ENCODE results near the gene SYN1. TPM values are rescaled to one million over a fixed set of nuclear protein-coding genes. Genes with fewer than 3 reads are reported as not detected.
"Not testable (repeated sequence)": the region's sequence is repeated elsewhere in the genome, so short reads cannot be mapped to it uniquely, and the experiment has no call there.

SYN1 gene
- not detected in 2 replicates for total RNA-seq (2014; rRNA removed; shearing (Covaris generic))

DNA sequence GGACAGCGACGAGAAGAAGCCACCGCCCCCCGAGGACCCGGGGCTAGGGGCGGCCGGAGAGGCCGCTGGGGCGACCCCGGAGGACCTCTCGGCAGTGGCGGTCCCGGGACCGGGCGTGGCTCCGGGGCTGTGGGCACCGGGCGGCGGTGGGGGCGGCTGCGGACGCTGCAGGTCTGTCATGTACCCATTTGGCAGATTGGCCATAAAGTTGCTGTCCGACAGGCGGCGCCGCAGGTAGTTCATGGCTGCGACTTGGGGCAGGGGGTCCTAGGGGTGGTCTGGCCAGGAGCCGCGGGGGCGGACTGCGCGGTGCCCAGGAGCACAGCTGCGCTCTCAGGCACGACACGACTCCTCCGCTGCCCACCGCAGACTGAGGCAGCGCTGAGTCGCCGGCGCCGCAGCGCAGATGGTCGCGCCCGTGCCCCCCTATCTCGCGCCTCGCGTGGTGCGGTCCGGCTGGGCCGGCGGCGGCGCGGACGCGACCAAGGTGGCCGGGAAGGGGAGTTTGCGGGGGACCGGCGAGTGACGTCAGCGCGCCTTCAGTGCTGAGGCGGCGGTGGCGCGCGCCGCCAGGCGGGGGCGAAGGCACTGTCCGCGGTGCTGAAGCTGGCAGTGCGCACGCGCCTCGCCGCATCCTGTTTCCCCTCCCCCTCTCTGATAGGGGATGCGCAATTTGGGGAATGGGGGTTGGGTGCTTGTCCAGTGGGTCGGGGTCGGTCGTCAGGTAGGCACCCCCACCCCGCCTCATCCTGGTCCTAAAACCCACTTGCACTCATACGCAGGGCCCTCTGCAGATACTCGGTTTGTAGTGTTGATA is at the start of gene SYN1:
Gene SYN1, minus strand, starts transcription at position 372 of the 817 bp plus-strand sequence. Its CDS starts 129 bp downstream, at position 243.
- DNase-seq (ENCODE audit: low spot score): peak; percentile 57

DNA sequence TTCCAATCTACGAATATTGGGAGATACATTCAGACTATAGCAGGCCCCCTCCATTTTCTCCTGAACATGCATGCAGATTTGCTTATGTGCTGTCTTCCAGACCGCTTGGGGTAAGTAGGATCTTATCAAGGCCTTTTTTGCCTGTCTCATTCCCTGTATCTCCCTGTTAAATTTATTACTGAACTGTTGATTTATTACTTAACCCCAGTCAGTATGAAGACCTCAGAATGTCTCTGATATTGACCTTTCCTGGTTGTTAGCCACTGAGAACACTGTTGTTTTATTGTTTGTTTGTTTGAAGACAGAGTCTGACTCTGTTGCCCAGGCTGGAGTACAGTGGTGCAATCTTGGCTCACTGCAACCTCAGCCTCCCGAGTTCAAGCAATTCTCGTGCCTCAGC is 46.1 kb upstream of the SYN1 start:
- not testable (repeated sequence) for DNase-seq (ENCODE audit: low spot score)

DNA sequence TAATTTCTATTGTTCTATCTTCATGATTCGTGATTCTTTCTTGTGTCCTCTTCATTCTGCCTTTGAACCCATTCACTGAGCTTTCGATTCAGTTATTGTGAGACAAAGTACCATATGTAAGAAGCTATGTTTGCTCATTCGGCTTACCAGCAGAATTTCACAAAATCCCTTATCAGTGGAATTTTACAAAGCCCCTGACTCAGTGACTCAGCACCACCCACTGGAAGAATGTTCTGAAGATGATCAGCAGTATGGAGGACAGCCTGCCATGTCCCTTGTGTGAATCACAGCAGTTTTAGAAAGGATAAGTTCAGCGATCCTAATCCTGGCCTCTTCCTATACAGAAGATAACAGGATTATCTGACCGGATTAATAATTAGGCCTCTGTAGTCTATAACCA is 45.1 kb upstream of the SYN1 start:
- DNase-seq (ENCODE audit: low spot score): no peak

DNA sequence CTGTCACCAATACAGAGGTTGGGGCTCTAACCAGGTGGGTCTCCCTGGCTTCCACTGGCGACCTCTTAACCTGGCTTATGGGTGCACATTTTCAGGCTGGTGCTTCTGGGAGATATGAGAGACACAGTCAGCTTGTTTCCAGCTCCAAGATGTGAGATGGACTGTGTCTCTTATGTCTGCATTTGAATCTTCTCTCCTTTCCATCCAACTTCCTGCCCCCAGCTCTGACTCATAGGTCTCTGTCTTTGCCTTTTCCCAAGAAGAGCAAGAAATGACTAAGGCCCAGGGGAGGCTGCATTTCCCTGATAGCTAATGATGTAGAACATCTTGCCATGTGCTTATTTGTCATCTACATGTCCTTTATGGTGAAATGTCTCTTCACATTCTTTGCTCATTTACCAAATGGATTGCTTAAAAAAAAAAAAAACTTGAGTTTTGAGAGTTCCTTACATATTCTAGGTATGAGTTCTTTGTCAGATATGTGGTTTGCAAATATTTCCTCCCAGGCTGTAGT is 42.5 kb upstream of the SYN1 start:
- DNase-seq (ENCODE audit: low spot score): no peak

DNA sequence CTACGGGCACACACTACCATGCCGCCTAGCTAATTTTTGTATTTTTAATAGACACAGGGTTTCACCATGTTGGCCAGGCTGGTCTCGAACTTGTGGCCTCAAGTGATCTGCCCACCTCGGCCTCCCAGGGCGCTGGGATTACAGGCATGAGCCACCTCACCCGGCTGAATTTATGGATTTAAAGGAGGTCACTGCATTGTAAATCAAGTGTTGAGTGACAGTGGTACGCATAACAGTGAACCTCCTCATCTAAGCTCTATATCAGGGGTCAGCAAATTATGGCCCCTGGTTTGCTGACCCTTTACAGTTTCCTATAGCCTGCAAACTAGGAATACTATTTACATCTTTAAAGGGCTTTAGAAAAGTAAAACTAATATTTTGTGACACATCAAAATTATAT is 41.9 kb upstream of the SYN1 start:
- DNase-seq (ENCODE audit: low spot score): no peak

DNA sequence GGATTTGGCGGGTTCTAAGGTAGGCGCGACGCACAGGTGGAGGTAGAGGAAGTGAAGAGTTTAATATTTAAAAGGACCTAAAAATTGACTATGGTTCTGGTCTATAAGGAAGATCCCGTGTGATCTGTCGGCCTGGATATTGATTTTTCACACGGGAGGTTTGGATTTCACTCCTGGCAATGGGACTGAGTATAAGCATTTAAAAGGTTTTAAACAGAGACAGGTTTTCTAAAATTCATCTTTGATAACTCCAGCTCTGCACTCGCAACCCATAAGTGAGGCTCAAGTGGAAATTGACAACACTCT is 39.7 kb upstream of the SYN1 start:
- DNase-seq (ENCODE audit: low spot score): no peak

DNA sequence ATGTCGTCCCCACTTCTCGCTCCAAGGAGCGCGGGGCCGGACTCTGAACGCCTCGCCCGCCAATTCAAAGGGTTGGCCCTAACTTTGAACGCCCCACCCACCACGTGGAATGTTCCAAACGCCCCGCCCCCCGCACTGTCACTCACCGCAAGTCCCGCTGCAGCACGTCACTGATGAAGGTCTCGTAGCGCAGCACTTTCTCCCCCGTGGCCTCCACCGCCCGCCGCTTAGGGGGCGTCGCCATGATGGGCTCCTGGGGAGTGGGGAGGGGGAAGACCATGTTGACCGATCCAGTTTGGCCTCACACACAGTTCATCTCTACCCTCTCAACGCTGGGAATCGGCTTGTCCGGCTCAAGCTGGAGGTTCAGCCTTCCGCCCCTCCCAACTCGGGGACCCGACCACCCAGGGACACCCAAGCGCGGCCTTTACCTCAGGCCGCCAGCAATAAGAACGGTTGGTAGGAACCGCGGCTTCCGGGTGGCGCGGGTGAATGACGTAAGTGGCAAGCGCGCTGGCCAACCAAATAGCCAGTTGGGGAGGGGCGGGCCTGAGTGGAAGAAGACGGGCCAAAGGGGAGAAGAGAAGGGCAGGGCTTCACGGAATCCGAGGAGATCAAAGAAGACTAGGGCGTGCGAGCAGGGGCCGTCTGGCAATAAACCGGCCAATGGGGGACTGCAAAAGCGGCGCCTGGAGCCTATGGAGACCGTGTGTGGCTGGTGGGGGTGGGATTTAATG is 39.2 kb upstream of the SYN1 start, which contains the start of gene UXT:
Gene UXT, minus strand, starts transcription at position 497 of the 737 bp plus-strand sequence. Its CDS starts 253 bp downstream, at position 244.
- DNase-seq (ENCODE audit: low spot score): peak; percentile 95

DNA sequence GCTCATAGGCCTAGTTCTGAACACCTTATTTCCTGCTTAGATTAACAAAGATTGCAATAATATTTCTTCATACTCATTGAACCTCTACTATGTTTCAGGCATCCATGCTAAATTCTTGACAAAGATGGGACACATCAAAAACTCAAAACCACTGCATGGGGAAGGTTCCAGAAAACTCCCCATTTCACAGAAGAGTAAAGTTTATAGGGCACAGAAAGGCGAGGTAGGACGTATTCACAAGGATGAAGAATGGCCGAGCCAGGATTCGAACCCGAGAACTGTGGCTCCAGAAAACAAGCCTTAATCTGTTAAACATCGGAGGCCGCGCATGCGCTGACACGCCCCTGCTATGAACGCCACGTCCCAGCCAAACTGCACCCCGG is 38.6 kb upstream of the SYN1 start:
- no peak for DNase-seq (ENCODE audit: low spot score)

DNA sequence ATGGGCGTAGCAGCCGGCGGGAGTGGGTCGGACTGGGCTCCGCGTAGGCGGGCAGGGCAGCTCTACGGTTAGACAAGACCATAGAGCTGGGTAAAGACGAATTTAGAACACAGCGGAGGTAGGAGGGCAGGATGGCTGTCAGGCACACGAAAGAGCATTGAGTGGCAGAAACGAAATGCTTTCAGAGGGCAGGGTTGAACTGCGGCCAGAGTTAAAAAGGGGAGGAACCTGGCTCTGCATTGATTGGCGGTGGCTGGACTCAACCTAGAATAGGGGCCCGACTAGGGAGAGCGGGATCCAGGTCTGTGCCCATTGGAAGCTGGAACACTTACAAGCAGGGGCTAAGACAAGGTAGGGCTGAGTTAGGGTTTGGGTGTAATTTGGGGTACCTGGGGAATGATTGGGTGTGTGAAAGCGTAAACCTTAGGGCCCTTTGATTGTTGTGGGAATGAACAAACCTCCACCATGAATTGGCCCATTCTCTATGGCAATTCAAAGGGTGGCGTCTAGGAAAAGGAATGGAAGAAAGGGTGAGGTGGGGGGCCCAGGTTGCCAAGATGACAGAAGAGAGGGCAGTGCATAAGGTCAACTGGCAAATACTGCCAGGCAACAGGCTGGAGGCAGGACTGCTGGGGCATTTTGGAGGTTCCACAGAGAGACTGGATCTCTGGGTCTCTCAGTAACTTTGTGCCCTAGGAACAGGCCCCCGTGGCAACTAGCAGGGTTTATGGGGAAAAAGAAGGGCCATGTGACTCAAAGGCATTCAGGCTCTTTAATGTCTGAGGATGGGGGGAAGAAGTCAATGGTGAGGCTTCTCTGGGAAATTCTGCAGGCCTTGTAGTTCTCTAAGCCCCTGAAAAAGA is 31.6 kb upstream of the SYN1 start:
- DNase-seq (ENCODE audit: low spot score): no peak

DNA sequence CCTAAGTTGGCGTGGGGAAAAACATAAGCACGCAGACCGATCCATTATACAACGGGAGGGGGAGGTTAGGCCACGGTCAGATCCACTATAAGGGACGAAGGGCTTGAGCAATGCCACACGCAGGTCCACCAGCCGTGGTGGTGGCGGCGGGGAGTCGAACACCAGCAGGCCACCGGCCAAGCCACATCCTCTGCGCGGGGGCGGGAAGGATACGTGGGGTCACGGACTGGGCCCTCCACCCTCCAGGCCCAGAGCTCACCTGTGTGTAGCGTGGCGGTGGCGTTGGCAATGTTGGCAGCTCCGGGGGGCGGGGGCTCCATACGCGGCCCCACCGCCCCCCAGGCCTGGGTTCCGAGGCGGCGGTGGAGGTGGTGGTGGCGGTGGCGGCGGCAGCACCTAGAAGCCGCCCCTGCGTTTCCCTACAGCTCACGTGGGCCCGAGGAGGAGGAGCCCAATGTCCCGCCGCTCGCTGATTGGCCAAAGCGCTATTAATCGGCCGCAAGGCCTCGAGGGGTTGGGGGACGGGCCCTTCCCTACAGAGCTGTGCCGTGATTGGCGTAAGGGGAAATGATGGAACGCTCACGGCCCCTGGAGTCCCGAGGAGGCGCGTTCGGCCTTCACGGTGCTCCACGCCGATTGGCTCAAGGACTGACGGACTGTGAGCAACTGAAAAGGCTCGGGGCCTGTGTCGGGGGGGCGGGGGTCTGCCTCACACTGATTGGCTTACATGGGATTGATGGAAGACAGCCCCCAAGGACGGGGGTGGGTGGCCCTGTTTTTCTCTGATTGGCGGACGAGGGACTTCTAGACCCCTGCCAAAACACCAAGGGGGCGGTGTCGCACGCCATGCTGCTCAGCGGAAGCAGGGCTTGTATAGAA is 30.7 kb upstream of the SYN1 start, which contains the start of gene ELK1:
Gene ELK1, minus strand, starts transcription at position 400 of the 879 bp plus-strand sequence. CDS start 9,122 bp downstream, outside the sequence.
- DNase-seq (ENCODE audit: low spot score): peak; percentile 98

DNA sequence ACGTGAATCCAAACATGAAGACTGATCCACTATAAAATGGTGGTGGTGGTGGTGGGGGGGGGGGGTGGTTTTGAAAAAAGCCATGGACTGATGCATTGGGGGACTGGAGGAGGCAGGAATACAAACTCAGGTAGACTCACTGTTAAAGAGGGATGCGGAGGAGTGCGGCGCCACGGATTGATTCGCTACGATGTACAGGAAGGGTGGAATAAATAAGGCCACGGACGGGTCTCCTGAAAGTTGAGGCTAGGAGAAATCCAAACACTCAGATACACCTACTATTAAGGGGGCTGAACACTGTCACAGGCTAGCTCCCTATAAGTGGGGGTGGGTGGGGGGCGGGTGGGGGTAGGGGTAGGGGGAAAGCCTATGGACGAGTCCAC is 30.1 kb upstream of the SYN1 start:
- DNase-seq (ENCODE audit: low spot score): no peak

DNA sequence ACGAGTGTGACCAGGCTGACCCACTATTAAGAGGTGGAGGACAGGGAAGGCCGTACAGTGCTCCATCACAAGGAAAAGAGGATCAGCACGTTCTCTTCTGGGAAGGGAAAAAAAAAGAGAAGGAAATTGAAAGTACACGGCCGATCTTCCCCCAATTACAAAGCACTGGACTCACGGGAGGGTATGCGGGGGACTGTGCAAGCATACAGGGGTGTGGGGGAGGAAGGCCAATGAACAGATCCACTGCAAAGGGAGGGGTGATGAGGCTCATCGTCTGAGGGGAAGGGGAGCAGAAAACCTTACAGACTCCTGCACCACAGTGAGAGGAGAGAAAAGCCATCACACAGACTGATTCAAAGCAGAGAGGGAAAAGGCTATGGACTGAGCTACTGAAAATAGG is 29.6 kb upstream of the SYN1 start:
- no peak for DNase-seq (ENCODE audit: low spot score)

DNA sequence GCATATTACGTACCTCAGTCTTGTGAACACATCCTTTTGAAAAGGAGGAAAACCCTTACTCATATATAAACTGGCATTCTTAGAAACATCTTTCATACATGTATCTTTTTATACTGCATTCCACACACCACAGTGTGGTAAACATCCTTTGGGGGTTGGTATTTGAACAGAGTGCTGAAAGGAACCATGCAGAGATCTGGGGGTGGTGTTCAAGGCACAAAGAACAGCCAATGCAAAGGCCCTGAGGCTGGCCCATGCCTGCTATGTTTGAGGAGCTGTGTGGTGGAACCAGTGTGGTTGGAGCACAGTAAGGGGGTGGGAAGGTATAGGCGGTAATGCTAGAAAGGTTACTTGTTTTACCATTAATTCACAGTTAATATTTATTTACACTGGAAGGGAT is 28.7 kb upstream of the SYN1 start:
- no peak for DNase-seq (ENCODE audit: low spot score)

DNA sequence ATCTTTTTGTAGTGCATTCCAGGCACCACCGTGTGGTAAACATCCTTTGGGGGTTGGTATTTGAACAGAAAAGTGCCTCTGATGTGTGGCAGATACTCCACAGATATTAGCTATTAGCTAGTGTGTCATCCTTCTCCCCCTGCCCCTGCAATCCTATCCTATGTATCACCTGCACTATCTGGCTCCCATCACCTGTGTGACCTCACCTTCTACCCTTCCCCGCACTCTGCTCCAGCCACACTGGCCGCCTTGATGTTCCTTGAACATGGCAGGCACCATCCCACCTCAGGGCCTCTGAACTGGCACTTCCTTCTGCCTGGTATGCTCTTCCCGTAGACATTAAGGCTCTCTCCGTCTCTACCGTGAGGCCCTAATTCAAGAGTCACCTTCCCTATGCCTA is 27.0 kb upstream of the SYN1 start:
- DNase-seq (ENCODE audit: low spot score): no peak

DNA sequence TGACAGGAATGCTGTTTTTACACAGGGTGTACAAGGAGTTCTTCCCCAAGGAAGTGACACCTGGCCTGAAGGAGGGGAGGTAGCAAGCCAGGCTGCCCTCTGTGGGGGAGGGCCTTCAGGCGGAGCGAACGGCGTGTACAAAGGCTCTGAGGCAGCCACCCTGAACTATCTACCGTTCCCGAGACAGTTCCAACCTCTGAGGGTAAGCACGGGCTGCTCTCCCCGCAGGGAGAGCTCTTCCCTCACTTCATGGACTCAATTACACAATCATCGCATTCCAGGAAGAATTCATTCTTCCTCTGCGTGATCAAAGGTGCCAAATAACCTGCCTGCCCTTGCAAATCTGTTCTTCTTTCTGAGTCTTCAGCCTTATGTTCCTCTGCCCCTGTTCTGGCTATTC is 25.9 kb upstream of the SYN1 start:
- no peak for DNase-seq (ENCODE audit: low spot score)

DNA sequence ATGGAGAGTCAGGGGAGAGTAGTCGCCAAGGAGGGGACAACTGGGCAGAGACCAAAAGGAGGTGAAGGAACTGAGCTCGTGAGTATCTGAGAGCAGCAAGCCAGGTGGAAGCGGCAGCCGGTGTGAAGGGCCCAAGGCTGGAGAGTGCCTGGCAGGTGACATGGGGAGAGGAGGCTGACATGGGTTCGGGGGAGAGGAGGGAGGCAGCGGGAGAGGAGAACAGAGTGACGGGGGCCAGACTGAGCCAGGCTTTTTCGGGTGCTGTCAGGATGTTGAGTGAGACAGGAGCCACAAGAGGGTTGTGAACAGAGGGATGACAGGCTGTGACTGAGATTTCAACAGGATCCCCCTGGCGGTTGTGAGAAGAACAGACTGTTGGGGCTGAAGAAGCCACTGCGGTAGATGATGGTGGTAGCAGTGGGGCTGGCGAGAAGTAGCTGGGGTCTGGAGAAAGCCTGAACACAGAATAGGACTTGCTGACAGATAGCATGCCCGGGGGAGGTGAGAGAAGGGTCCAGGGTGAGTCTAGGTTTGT is 25.0 kb upstream of the SYN1 start:
- DNase-seq (ENCODE audit: low spot score): no peak

DNA sequence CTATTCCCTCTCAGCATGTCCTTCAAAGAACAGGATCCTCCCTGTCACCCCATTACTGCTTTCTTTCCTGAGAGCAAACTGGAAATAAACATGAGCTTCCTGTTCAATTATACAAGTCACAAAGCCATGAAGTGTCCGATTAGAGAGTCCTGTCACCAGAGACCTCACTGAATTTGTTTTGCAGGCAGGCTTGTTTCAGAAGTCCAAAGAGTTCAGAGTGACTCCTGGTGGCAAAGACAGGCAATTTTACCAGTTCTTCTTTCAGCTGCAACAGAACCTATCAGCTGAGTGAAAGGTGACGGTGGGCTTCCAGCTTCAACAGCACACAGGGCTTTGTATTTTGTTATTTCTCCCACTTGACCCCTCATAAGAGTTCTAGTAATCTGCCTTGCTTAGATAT is 24.3 kb upstream of the SYN1 start:
- no peak for DNase-seq (ENCODE audit: low spot score)

DNA sequence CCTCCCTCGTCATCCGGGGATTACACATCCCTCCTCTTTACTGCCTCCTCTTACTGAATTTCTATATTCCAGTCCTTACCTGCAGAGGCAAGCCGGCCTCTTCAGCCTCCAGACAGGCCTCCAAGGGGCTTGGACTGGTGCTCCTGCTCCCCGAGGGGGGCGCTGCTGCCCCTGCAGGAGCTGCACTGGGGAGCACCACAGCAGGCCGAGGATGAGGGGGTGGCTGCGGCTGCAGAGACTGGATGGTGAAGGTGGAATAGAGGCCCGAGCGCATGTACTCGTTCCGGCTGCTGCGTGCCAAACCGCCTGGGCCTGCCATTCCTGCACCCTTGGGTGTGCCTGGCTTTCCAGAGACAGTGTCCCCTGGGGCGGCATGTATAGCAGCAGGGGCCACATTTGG is 19.2 kb upstream of the SYN1 start:
- DNase-seq (ENCODE audit: low spot score): no peak

DNA sequence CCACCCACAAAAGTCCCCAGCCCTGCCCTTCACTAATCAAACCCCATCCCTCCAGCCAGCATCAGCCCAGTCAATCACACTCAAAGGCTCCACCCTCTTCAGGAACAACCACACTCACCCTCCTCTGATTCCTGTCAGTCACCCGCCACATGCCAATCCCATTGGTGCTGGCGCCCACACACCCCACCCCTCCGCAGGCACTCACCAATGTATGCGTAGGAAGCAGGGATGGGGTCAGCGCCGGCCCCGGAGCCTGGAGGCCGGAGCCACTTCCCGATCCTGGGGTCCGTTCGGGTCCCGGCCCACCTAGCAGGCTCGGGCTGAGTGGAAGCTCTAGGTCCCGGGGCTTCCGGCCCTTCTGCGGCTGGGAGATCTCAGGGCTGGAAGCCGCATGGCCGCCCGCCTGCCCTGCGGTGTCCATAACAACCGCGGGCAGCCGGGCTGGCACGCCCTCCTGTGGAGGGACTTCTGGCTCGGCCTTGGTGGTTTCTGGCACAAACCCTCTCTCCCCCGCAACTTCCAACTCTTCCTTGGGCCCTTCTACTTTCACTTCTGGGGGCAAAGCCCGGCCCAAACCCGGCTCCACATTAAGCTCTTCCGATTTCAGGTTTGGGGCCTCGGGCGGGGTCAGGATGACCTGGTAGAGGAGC is 18.0 kb upstream of the SYN1 start:
- DNase-seq (ENCODE audit: low spot score): no peak

All from H4 (cell line).